Skeletal muscle satellite cell (primary cell): ENCODE measurements around the gene NMNAT2.

Source experiments
- H3K27me3 ChIP-seq: 2 replicates; pipeline ENCODE4 v1.7.0; 2013; ENCODE audit warnings: low read length; ENCODE audit not compliant: control insufficient read depth, insufficient read depth
- H3K36me3 ChIP-seq: 2 replicates; pipeline ENCODE4 v1.7.0; 2013; ENCODE audit warnings: mild to moderate bottlenecking, control low read depth, low read length; ENCODE audit not compliant: insufficient read depth
- H3K4me1 ChIP-seq: 2 replicates; pipeline ENCODE4 v1.7.0; 2013; ENCODE audit warnings: low read length; ENCODE audit not compliant: control insufficient read depth, insufficient read depth
- H3K4me2 ChIP-seq: 2 replicates; pipeline ENCODE4 v1.7.0; 2013; ENCODE audit warnings: mild to moderate bottlenecking, low read length
- H3K4me3 ChIP-seq: 2 replicates; pipeline ENCODE4 v1.7.0; 2013; ENCODE audit warnings: low read length
- H3K9ac ChIP-seq: 2 replicates; pipeline ENCODE4 v1.7.0; 2013; ENCODE audit warnings: mild to moderate bottlenecking, low read depth, low read length, moderate library complexity
- H3K9me3 ChIP-seq: replicated peaks from 2 replicates; pipeline ENCODE4 v1.7.0; 2013; ENCODE audit warnings: mild to moderate bottlenecking, control low read depth, low read length

NMNAT2 gene

GRCh38 chr1:183230413-183230812 is 187.8 kb downstream of the NMNAT2 start:
- H3K4me2 ChIP-seq: no peak overlapping the region
- no peak overlapping the region for H3K9ac ChIP-seq
- H3K36me3 ChIP-seq: no peaks in the 10 kb centered on the region
- H3K4me1 ChIP-seq: peaks cover 13% of the 10 kb centered on the region
- no peaks in the 10 kb centered on the region for H3K27me3 ChIP-seq
- H3K4me3 ChIP-seq: no peak overlapping the region
- no peaks in the 10 kb centered on the region for H3K9me3 ChIP-seq

- Histone ChIP-seq H3K4me2 (no peak overlapping the region), H3K36me3 (no peaks in the 10 kb centered on the region), H3K4me1 (no peaks in the 10 kb centered on the region), H3K9me3 (no peaks in the 10 kb centered on the region), H3K27me3 (no peaks in the 10 kb centered on the region), H3K4me3 (no peak overlapping the region), H3K9ac (no peak overlapping the region)
Measured at GRCh38 chr1:183228347-183229220, 189.6 kb downstream of the NMNAT2 start.

- Histone ChIP-seq H3K4me1 (no peaks in the 10 kb centered on the region), H3K36me3 (no peaks in the 10 kb centered on the region), H3K4me3 (no peak overlapping the region)
Measured at GRCh38 chr1:183227422-183228346, 190.5 kb downstream of the NMNAT2 start.

GRCh38 chr1:183226963-183227362 is 191.2 kb downstream of the NMNAT2 start:
- Histone ChIP-seq H3K27me3 (no peaks in the 10 kb centered on the region), H3K9ac (no peak overlapping the region), H3K36me3 (no peaks in the 10 kb centered on the region), H3K4me2 (no peak overlapping the region), H3K9me3 (no peaks in the 10 kb centered on the region), H3K4me1 (no peaks in the 10 kb centered on the region), H3K4me3 (no peak overlapping the region)

More at GRCh38 chr1:183227422-183228346, 190.5 kb downstream of the NMNAT2 start:
- Histone ChIP-seq H3K27me3 (no peaks in the 10 kb centered on the region), H3K9me3 (no peaks in the 10 kb centered on the region), H3K9ac (no peak overlapping the region), H3K4me2 (no peak overlapping the region)

GRCh38 chr1:183226361-183226760 is 191.8 kb downstream of the NMNAT2 start:
- no peaks in the 10 kb centered on the region for H3K4me1 ChIP-seq
- H3K9ac ChIP-seq: no peak overlapping the region
- no peaks in the 10 kb centered on the region for H3K27me3 ChIP-seq
- no peaks in the 10 kb centered on the region for H3K36me3 ChIP-seq
- no peak overlapping the region for H3K4me3 ChIP-seq
- H3K4me2 ChIP-seq: no peak overlapping the region
- no peaks in the 10 kb centered on the region for H3K9me3 ChIP-seq

GRCh38 chr1:183223467-183223866 is 194.7 kb downstream of the NMNAT2 start:
- Histone ChIP-seq H3K9ac (no peak overlapping the region), H3K4me3 (no peak overlapping the region), H3K27me3 (no peaks in the 10 kb centered on the region), H3K4me2 (no peak overlapping the region), H3K36me3 (no peaks in the 10 kb centered on the region), H3K4me1 (no peaks in the 10 kb centered on the region), H3K9me3 (no peaks in the 10 kb centered on the region)

- no peaks in the 10 kb centered on the region for H3K4me1 ChIP-seq
- no peak overlapping the region for H3K9ac ChIP-seq
- no peaks in the 10 kb centered on the region for H3K27me3 ChIP-seq
- H3K4me3 ChIP-seq: no peak overlapping the region
- no peaks in the 10 kb centered on the region for H3K9me3 ChIP-seq
- no peak overlapping the region for H3K4me2 ChIP-seq
- no peaks in the 10 kb centered on the region for H3K36me3 ChIP-seq
Measured at GRCh38 chr1:183222909-183223308, 195.3 kb downstream of the NMNAT2 start.

GRCh38 chr1:183219616-183220009 is 198.6 kb downstream of the NMNAT2 start:
- no peak overlapping the region for H3K9ac ChIP-seq
- H3K9me3 ChIP-seq: no peaks in the 10 kb centered on the region
- H3K4me1 ChIP-seq: no peaks in the 10 kb centered on the region
- no peaks in the 10 kb centered on the region for H3K27me3 ChIP-seq
- H3K36me3 ChIP-seq: no peaks in the 10 kb centered on the region
- no peak overlapping the region for H3K4me2 ChIP-seq
- H3K4me3 ChIP-seq: no peak overlapping the region

- H3K27me3 ChIP-seq: no peaks in the 10 kb centered on the region
- no peaks in the 10 kb centered on the region for H3K9me3 ChIP-seq
- H3K9ac ChIP-seq: no peak overlapping the region
- H3K4me3 ChIP-seq: no peak overlapping the region
- no peaks in the 10 kb centered on the region for H3K36me3 ChIP-seq
- no peaks in the 10 kb centered on the region for H3K4me1 ChIP-seq
- no peak overlapping the region for H3K4me2 ChIP-seq
Measured at GRCh38 chr1:183218971-183219615, 199.1 kb downstream of the NMNAT2 start.

- H3K4me1 ChIP-seq: no peaks in the 10 kb centered on the region
- H3K27me3 ChIP-seq: no peaks in the 10 kb centered on the region
- no peak overlapping the region for H3K4me2 ChIP-seq
- no peaks in the 10 kb centered on the region for H3K9me3 ChIP-seq
- H3K9ac ChIP-seq: no peak overlapping the region
- H3K4me3 ChIP-seq: no peak overlapping the region
- no peaks in the 10 kb centered on the region for H3K36me3 ChIP-seq
Measured at GRCh38 chr1:183218027-183218618, 200.1 kb downstream of the NMNAT2 start.

- H3K36me3 ChIP-seq: no peaks in the 10 kb centered on the region
- no peaks in the 10 kb centered on the region for H3K4me1 ChIP-seq
- no peaks in the 10 kb centered on the region for H3K27me3 ChIP-seq
- H3K4me2 ChIP-seq: no peak overlapping the region
- H3K4me3 ChIP-seq: no peak overlapping the region
- H3K9me3 ChIP-seq: no peaks in the 10 kb centered on the region
- H3K9ac ChIP-seq: no peak overlapping the region
Measured at GRCh38 chr1:183215936-183216335, 202.2 kb downstream of the NMNAT2 start.
